SH-SY5Y (cell line): Measurements from ENCODE around the gene RPL10A.

Experiments used
- GATA2 ChIP-seq: IDR thresholded peaks from 2 replicates; pipeline ENCODE4 v1.6.1; 2011; ENCODE audit warnings: mild to moderate bottlenecking, low read depth, low read length
- GATA3 ChIP-seq: IDR thresholded peaks from 2 replicates; pipeline ENCODE4 v1.6.1; 2011; ENCODE audit warnings: low read depth, mild to moderate bottlenecking, low read length, moderate library complexity

DNA sequence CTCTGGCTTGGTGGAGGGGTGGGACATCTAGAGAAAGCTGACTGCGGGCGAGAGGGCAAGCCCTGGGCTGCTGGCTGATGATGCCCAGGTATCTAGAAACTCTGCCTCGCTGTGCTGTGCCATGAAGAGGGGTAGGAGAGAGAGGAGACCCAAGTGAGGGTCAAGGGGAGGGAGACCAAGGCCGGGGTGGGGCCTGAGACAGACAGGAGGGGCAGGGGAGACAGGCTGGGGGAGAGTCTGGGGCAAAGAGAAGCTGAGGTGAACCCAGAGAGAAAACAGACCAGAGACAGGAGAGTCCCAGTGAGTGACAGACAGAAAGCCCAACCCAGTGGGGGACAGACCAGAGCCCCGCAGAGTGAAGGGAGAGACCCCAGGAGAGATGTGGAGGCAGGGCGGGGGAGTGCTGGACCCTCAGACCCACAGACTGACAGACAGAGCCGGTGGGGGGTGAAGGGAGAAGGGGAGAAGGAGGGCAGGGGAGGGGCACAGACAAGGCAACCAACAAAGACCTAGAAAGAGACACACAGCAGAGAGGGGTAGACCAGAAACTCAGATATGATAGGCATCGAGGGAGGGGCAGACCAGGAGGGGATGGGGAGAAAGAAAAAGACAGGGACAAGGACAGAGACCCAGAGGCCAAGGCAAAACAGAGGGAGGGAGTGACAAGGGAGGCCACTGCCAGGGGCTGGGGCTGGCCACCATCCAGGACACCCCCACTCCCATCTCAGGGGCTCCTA is 22.8 kb downstream of the RPL10A start:
- TF ChIP-seq GATA2 (no peak), GATA3 (no peak)
